ACHN (cell line): ENCODE results near the gene DHCR24.

ENCODE experiments used
- DNase-seq: peaks from one replicate; pipeline ENCODE4 v3.0.0-alpha.2; 2015
- in situ Hi-C: cut with HindIII; loops from 2 replicates; pipeline ENCODE4 v1.10.0; 2017; ENCODE audit warnings: low sequenced_read_pairs, low pct_ligation_motif_present, low pct_unique_long_range_greater_than_20kb

DHCR24 gene

DNA sequence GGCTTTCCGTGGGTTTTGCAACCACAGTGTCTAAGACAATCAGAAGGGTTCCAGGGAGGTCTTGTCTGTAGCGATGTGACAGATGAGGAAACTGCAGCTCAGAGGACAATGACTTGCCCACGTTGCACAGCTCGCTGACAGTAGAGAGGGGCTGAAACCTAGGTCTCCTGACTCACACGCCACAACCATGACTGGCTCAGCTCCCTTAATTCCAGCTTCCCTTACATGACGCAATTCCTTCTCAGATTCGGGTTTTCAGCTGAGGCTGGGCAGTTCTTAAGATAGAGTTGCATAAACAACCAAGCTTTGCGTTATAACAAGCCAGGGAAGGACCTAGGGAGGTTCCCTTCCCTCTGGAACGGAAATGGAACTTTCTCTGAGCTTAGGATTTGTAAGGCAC is 36.3 kb downstream of the DHCR24 start:
- in situ Hi-C loops: no loop called here
- DNase-seq: peak; percentile 91

DNA sequence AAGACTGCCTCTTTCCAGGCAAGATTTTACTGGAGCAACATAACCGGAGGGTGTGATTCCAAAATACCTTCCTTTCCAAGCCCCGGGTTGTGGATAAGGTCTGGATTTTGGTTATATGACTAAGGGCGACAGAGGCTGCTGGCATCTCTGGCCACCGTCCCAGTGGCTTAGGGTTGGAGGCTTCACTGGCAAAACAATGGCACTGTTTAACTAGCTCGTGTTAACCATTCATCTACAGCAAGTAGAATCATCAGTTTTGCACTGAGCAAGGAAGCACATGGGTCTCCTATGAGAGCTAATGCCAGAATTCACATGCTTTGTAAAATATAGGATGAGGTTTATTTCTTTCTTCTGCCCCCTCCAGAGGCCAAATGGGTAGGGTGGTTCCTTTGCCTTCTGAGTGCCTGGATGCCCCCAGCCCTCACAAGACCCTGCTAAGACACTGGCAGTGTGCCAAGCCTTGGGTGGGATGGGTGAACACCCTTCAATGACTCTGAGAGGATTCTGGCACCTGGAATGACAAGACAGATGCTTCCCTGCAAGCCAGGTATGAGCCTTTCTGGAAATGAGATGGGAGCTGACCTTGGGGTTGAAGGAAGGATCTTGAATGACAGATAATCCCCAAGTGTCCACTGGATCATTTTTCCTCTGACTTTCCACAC is 36.8 kb downstream of the DHCR24 start:
- DNase-seq: peak; percentile 85
- in situ Hi-C loops: no loop called here

DNA sequence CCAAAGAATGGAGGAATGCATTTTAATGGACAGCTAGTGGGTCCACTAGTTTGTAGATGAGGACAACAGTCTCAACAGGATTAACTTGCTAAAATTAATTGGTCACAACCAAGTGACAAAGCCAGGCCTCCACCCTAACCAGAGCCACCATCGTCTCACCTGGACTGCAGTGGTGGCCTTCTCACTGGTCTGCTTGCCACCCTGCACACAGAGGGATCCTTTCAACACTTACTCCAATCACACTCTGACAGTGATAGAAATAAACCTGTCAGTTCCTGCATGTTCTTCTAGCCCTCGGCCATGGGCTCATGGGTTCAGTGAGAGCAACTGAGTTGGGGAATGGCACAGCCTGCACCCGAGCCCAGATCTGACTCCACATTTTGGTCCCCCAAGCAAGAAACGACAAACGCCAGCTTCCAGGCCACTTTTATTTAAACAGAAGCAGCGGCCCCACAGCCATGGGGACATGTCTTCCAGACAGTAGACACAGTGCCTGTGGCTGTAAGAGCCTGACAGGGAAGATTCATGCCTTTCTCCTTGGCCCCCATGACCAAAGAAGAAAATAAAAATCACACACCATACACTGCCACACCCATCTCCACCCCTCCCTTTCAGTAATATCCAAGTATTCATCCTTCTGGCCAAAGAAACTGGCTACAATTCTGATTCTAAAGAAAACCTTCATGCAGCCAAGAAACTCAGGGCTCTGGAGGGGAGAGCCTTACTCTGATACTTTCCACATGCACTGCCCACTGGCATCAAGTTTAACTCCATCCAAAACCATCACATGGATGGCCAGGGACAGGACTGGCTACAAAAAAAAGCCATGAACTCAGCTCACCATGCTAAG is 37.6 kb downstream of the DHCR24 start:
- in situ Hi-C loops: no loop called here
- DNase-seq: no peak

DNA sequence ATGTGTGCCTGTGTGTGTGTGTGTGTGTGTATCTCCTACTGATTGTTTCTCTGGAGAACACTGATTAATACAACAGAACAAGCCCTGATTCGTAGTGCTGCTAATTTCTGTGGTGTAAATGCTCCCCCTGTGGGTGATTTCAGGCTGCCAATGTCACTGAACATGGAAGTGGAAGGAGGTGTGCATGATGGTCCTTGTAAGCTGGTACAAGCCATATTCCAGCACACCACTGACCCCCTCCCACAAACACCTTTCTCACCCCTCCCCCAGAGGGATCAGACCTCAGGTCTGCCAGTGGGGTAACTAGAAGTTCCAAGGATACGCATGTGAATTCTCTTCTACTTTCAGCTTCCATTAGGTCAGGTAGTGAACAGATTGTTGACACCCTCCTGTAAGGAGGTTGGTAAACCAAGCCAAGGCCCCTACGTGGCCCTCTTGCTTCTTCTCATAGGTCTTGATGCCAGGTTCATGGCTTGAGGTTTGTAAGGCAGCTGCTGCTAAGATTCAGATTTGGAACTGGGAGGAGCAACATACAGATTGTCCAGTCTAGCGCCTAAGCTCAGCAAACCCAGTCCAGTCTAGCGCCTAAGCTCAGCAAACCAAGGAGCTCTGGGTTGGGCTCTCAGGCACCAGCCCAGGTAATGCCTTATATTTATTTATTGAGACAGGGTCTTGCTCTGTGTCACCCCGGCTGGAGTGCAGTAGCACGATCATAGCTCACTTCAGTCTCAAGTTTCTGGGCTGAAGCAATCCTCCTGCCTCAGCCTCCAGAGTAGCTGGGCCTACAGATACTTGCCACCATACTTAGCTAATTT is 38.7 kb downstream of the DHCR24 start:
- in situ Hi-C loops: no loop called here
- no peak for DNase-seq

DNA sequence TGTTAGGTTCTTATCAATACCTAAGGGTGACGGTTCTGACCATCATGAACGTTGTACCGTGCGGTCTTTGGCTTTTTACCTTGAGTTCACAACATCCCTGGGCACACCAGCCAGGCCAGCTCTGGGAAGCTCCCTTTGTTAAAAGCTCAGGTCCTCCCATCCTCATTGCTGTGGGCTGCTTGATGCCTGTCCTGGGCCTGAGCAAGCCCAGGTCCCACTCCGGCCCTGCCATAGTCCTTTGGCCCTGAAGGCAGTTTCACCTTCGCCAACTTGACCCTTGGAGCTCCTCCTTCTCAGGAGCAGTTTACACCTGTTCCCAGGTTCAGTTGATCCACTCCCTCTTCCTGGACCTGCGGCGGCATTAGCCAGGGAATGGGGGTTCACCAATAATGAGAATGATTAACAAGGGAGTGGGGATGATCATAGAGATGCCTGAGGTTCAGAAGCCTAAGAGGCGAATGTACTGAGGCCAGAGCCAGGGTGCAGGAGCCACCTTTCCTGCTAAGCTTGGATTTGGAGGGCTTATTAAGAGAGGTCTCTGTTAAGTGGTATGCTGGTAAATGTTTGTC is 40.2 kb downstream of the DHCR24 start:
- in situ Hi-C loops: no loop called here
- no peak for DNase-seq

DNA sequence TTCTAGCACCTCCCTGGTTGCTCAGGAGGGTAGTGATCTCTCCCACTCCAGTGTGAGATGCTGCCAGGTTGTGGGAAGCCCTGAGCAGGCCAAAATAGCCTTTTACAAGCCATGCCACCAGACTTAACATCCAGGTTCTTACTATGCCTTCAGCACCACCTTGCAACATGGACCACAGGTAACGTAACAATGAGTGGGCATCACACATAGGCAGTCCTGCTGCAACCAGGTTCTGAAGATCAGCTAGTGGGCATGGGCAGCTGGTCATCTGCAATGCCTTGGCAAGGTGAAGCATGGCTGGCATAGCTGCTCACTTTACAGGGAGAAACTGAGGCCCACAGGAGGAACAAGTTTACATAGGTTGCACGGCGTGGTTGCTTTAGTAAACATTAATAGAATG is 40.7 kb downstream of the DHCR24 start:
- in situ Hi-C loops: no loop called here
- no peak for DNase-seq

DNA sequence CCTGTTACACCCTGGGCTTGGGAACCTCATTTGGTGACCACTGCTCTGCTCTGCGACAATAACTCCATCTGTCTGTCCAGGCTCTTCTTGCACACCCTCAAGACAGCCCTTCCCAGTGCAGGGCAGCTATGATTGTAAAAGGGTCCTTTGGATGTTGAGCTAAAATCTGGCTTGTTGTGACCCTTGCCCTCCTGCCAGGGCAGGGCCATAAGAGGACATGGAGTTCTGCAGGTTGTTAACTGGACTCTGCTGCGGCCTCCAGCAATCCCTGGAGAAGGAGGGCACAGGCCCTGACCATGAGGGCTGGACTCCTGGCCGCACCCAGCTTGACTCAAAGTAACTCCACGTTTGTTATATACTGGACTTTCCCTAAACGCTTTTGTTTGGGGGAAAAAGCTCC is 41.2 kb downstream of the DHCR24 start:
- in situ Hi-C loops: no loop called here
- DNase-seq: no peak

DNA sequence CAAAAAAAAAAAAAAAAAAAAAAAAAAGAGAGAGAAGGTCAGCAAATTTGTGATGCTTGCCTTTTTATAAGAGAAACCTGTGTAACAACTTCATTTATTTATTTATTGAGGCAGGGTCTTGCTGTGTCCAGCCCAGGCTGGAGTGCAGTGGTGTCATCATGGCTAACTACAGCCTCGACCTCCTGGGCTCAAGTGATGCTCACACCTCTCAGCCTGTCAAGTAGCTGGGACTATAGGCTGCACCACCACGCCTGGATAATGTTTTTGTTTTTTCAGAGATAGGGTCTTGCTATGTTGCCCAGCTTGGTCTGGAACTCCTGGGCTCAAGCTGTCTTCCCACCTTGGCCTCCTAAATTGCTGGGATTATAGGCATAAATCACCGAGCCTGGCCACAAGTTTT is 42.4 kb downstream of the DHCR24 start:
- in situ Hi-C loops: no loop called here
- DNase-seq: no peak

DNA sequence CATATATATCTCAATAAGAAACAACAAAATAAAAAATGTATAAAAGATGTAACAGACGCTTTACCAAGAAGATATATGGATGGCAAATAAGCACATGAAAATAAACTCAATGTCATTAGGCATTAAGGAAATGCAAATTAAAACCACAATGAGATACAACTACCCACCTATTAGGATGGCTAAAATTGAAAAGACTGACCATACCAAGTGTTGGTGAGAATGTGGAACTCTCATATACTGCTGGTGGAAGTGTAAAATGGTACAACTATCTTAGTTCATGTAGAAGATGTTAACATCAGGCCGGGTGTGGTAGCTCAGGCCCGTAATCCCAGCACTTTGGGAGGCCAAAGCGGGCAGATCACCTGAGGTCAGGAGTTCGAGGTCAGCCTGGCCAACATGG is 43.5 kb downstream of the DHCR24 start:
- in situ Hi-C loops: no loop called here
- no peak for DNase-seq

DNA sequence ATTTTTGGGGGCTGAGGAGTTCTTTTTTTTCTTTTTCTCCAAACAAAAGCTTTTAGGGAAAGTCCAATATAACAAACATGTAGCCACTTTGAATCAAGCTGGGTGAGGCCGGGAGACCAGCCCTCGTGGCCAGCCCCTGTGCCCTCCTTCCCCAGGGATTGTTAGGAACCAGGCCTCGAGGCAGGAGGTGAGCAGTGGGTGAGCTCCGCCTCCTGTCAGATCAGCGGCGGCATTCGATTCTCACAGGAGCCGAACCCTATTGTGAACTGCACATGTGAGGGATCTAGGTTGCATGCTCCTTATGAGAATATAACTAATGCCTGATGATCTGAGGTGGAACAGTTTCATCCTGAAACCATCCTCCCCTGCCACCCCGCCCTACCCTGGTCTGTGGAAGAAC is 44.0 kb downstream of the DHCR24 start:
- no peak for DNase-seq
- in situ Hi-C loops: no loop called here

DNA sequence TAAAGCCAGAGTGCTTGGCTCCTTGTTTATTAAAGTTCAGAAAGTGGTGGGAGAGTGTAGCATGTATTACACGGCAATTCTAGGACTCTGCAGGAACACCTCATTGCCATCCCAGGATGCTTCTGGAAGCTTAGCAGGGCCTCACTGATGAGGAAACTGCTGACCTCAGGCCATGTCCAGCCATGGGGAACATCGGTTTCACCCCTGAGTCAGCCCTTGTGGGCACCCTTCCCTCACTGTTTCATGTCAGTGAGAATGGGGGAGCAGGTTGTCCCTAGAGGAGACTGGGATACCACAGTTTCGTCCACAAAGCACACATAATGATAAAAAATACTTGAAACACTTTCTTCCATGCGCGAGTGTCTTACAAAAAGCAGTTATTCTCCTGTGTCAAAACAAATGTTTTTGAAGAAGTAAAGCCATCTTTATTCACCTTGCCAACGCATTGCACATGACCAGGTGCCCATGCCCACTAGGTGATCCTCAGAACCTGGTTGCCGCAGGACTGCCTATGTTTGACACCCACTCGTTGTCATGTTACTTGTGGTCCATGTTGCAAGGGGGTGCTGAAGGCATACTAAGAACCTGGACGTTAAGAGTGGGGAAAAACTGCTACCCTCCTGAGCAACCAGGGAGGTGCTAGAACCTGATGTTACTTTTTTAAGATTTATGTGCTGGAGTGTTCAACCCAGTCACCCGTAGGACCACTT is 44.6 kb downstream of the DHCR24 start:
- DNase-seq: no peak
- in situ Hi-C loops: no loop called here

DNA sequence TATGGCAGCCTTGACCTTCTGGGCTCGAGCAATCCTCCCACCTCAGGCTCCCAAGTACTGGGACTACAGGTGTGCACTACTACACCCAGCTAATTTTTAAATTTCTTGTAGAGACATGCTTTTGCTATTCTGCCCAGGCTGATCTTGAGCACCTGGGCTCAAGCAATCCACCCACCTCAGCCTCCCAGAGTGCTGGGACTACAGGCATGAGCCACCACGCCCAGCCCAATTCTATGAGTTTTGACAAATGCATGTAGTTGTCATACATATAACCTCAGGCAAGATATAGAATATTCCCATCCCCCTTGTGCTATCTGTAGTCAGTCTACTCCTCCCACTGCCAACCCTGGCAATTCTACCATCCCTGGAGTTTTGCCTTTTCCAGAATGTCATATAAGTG is 47.2 kb downstream of the DHCR24 start:
- DNase-seq: no peak
- in situ Hi-C loops: no loop called here

DNA sequence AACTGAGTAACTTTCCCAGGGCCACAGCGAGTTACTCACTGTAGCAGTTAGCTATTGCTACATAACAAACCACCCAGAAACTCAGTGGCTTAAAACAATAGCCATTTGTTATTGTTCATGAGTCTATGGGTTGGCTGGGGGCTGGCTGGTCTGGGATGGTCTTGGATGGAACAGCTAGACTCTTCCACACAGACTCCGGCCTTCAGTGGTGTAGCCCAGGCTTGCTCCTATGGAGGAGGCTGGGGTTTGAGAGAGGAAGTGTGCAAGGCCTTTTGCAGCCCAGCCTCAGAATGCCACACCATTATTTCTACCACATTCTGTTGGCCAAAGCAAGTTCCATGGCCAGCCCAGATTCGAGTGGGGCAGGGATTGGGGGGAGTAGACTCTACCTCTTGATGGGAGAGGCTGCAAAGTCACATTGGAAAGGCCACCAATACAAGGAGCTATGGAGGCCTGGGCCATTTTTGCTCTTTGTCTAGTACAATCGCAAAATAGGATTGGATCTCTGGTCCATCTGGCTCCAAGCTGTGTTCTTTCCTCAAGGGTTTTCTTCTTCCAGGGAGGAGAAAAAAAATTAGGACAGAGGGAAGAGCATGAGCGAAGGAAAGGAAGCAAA is 48.3 kb downstream of the DHCR24 start:
- in situ Hi-C loops: no loop called here

DNA sequence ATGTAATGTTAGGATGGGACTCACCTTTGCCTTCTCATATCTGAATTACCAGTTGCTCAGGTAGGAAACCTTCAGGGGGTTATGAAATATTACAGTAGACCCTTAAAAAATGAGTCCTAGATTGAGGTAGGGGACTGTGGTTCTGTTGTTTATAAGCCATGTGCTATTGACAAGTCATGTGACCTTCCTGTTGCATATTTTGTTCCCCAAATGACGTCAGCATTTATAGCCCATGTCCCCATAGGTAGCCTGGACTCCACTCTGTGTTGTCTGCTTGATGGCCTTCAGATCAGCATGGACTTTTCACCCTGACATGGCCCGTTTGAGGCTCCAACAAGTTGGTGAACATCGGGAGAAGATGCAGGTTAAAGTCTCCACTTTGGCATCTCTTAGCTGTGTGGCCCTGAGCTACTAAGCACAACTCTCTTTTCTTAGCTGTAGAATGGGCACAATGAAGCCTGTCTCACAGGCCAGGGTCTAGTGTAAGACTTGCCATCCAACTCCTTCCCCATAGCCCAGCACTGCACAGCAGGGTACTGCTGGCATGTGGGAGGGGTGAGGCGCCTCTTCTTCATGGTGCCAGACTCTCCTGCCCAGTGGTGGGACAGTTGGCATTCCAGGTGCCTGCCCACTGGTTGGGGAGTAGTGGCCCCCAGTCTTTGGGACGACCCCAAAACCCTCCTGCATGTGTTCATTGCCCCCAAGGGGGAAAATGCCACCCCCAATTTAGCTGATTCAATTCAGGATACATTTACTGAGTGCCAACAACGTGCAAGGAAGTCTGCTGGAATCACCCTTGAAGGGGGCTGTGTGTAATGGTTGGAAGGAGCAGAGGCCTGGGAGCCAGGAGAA is 49.8 kb downstream of the DHCR24 start:
- no peak for DNase-seq
- in situ Hi-C loops: no loop called here

More for the DNA sequence above, 48.3 kb downstream of the DHCR24 start:
- no peak for DNase-seq

DNA sequence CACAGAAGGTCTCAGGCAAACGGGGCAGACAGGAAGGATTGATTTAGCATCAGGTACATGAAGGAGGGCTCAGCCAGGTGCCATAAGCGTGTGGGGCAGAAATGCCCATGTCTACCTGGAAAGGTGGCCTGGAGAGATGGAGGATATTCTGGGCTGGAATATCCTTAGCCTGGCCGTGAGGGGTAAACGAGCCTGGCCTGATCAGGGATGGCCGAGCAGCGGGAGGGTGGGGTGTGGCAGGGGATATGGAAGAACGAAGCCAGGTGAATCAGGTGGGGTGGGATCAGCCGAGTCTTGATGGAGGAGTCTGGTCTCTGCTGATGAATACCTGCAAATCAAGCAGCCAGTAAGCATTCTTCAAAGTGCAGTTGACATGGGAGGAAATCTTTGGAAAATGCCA is 50.4 kb downstream of the DHCR24 start:
- DNase-seq: no peak
- in situ Hi-C loops: no loop called here

DNA sequence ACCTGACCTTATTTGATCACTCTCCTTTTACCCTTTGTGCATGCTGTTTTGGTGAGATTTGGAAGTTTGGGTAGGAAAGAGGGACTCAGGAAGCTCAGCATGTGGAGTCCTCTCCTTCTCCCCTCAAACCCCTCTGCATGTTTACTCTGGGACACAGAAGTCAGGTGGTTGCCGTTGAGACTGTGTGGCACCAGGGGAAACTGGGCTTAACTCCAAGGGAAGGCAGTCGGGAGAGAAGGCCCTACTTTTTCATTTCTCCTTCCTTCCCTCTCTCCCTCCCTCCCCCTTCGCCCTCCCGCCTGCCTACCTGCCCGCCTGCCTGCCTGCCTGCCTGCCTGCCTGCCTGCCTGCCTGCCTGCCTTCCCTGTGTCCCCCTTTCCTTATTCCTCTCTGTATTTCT is 51.0 kb downstream of the DHCR24 start:
- no peak for DNase-seq
- in situ Hi-C loops: no loop called here

DNA sequence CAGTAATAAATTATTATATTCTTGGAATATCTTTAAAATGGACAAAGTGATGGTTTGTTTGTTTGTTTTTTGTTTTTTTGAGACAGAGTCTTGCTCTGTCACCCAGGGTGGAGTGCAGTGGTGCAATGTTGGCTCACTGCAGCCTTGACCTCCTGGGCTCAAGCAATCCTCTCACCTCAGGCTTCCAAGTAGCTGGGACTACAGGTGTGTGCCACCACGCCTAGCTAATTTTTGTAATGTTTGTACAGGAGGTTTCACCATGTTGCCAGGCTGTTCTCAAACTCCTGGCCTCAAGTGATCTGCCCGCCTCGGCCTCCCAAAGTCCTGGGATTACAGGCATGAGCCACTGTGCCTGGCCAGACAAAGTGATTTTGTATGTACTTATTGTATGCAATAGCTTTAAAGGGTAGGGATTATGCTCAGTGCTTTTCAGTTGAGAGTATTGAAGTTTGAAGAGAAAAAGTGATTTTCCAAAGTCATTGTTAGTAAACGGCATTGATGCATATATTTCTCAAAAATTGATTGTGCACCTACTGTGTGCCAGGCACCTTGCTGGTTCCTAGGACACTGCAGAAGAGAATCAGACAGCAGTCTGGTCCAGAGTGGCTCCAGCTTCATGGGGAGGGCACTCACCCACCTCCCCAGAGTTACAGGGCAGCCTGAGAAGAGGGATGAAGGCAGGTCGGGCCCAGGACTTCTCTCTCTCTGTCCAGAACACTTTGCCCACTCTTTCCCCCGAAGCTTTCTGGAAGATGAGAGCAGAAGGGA is 51.7 kb downstream of the DHCR24 start:
- no peak for DNase-seq
- in situ Hi-C loops: no loop called here
